Activated naive CD8-positive, alpha-beta T cell treated with anti-CD3 and anti-CD28 coated beads for 36 hours (primary cell): ENCODE data around the gene SOX4. TPM values are rescaled to one million over a fixed set of nuclear protein-coding genes. Genes with fewer than 3 reads are reported as not detected.

Experiments
- DNase-seq: peaks from one replicate; pipeline ENCODE4 v3.0.0; 2021
- H3K27ac Mint-ChIP-seq: one replicate; pipeline ENCODE4 v1.8.0; 2022; ENCODE audit warnings: mild to moderate bottlenecking, moderate library complexity, mixed read lengths
- H3K27me3 Mint-ChIP-seq: one replicate; pipeline ENCODE4 v1.8.0; 2022; ENCODE audit warnings: mild to moderate bottlenecking, mixed read lengths
- H3K36me3 Mint-ChIP-seq: one replicate; pipeline ENCODE4 v1.8.0; 2021; ENCODE audit warnings: mild to moderate bottlenecking, mixed read lengths
- H3K4me1 Mint-ChIP-seq: one replicate; pipeline ENCODE4 v1.8.0; 2021; ENCODE audit warnings: mixed read lengths
- H3K4me3 Mint-ChIP-seq: one replicate; pipeline ENCODE4 v1.8.0; 2022; ENCODE audit warnings: mild to moderate bottlenecking, moderate library complexity, mixed read lengths
- H3K9me3 Mint-ChIP-seq: one replicate; pipeline ENCODE4 v1.8.0; 2022; ENCODE audit warnings: mixed read lengths
- total RNA-seq, 2 experiments: library from RNA; stranded (reverse); gene quantifications; one replicate each; pipeline ENCODE4 v1.2.3, GENCODE V29; 2021

Gene SOX4
- total RNA-seq, 2 experiments from 2014 or later = 0.54 to 0.70 TPM

GRCh38 chr6:21625642-21626041 is 32.1 kb downstream of the SOX4 start:
- Mint-ChIP-seq H3K36me3 (no peaks in the 10 kb centered on the region), H3K4me1 (no peaks in the 10 kb centered on the region), H3K27me3 (no peaks in the 10 kb centered on the region), H3K4me3 (no peak overlapping the region), H3K27ac (no peak overlapping the region), H3K9me3 (no peaks in the 10 kb centered on the region)
- no peak for DNase-seq

GRCh38 chr6:21626756-21627155 is 33.2 kb downstream of the SOX4 start:
- Mint-ChIP-seq H3K36me3 (no peaks in the 10 kb centered on the region), H3K9me3 (no peaks in the 10 kb centered on the region), H3K27me3 (no peaks in the 10 kb centered on the region)

DNA sequence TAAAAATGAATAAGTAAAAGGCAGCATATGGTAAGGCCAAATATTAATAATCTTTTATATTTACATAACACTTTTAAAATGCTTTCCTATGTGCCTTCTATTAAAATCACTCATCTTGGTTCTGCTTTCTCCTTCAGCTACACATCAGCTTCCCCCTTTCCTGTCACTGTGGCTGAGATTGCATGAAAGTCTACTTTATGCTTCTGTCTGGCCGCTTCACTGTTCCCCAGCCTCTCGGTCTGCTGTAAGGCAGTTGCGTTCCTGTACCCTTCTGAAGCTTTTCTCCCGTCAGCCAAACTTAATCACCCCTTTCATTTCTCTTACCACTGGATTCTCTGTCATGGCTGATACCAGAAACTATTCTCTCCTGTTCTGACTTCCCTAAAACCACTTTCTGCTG is 34.6 kb downstream of the SOX4 start:
- Mint-ChIP-seq H3K4me3 (no peak overlapping the region), H3K9me3 (no peaks in the 10 kb centered on the region), H3K27me3 (no peaks in the 10 kb centered on the region), H3K4me1 (no peaks in the 10 kb centered on the region), H3K27ac (no peak overlapping the region), H3K36me3 (no peaks in the 10 kb centered on the region)
- DNase-seq = no peak

More at GRCh38 chr6:21626756-21627155, 33.2 kb downstream of the SOX4 start:
- no peak for DNase-seq
- H3K4me3 Mint-ChIP-seq = no peak overlapping the region
- H3K27ac Mint-ChIP-seq = no peak overlapping the region
- H3K4me1 Mint-ChIP-seq = no peaks in the 10 kb centered on the region

- H3K9me3 Mint-ChIP-seq = no peaks in the 10 kb centered on the region
- no peak overlapping the region for H3K27ac Mint-ChIP-seq
- no peaks in the 10 kb centered on the region for H3K4me1 Mint-ChIP-seq
- H3K4me3 Mint-ChIP-seq = no peak overlapping the region
- no peaks in the 10 kb centered on the region for H3K36me3 Mint-ChIP-seq
- no peak for DNase-seq
- no peaks in the 10 kb centered on the region for H3K27me3 Mint-ChIP-seq
These were observed 40.1 kb downstream of the SOX4 start for GRCh38 chr6:21633511-21634109.

- H3K4me3 Mint-ChIP-seq = no peak overlapping the region
- DNase-seq = no peak
- H3K9me3 Mint-ChIP-seq = no peaks in the 10 kb centered on the region
- no peak overlapping the region for H3K27ac Mint-ChIP-seq
- H3K4me1 Mint-ChIP-seq = no peaks in the 10 kb centered on the region
- no peaks in the 10 kb centered on the region for H3K36me3 Mint-ChIP-seq
- no peaks in the 10 kb centered on the region for H3K27me3 Mint-ChIP-seq
These were observed 41.0 kb downstream of the SOX4 start for GRCh38 chr6:21634582-21634981.

DNA sequence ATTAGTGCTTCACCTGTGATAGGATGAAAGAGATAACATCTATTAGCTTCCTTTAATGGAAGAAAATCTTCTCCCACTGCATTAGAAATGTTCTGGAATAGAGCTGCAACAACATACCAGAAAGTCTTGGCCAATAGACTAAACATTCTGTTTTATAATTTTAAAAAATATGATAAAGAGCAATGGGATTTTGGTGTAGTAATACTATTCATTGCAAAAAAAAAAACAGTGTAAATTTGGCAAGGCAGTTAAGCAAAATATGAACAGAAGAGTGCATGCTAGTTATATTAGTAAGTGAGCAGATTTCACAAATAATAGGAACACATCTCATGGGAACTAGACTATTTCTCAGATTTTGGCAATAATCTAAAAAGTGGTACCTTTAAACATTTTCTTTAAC is 43.3 kb downstream of the SOX4 start:
- Mint-ChIP-seq H3K27me3 (no peaks in the 10 kb centered on the region), H3K27ac (no peak overlapping the region), H3K4me1 (no peaks in the 10 kb centered on the region), H3K4me3 (no peak overlapping the region), H3K36me3 (no peaks in the 10 kb centered on the region), H3K9me3 (no peaks in the 10 kb centered on the region)
- no peak for DNase-seq

DNA sequence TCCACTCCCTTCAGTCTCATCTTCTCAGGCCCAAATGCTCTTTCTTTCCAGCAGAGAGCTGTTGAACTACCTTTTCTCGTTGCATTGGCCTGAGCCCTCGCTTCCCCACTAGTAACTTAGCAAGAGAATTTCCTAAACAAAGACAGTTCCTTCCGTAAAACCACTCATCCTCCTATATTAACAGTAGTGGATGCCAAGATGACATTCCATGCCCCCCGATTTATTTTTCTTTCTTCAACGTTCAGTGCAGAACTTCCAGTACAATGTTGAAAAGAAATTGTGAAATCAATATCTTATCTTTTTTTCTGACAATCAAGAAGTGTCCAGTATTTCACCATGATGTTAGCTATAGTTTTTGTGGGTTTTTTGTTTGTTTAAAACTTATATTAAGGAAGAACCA is 45.8 kb downstream of the SOX4 start:
- Mint-ChIP-seq H3K27me3 (no peaks in the 10 kb centered on the region), H3K27ac (no peak overlapping the region), H3K9me3 (no peaks in the 10 kb centered on the region), H3K4me1 (no peaks in the 10 kb centered on the region), H3K4me3 (no peak overlapping the region), H3K36me3 (no peaks in the 10 kb centered on the region)
- no peak for DNase-seq
